HUDEP-2 (cell line): ENCODE measurements around the gene CBLN3.
A peak's percentile ranks its signal among the peaks of the same experiment; 100 is the strongest.

Experiments used
- DNase-seq, 76 experiments: peaks; one replicate each; lab custom pipeline; 2025; ENCODE audit not compliant: unreplicated experiment in 76 of 76; lab: John Stamatoyannopoulos, UW

Gene CBLN3

GRCh38 chr14:24407608-24408325 lies 21.7 kb downstream of the CBLN3 start:
- no peak for DNase-seq

- DNase-seq = no peak
Measured at GRCh38 chr14:24406416-24406815, 23.1 kb downstream of the CBLN3 start.

- DNase-seq = no peak
Measured at GRCh38 chr14:24404814-24405213, 24.7 kb downstream of the CBLN3 start.

- no peak for DNase-seq
Measured at GRCh38 chr14:24403294-24403998, 26.0 kb downstream of the CBLN3 start.

GRCh38 chr14:24401810-24402702 lies 27.4 kb downstream of the CBLN3 start:
- no peak for DNase-seq

DNA sequence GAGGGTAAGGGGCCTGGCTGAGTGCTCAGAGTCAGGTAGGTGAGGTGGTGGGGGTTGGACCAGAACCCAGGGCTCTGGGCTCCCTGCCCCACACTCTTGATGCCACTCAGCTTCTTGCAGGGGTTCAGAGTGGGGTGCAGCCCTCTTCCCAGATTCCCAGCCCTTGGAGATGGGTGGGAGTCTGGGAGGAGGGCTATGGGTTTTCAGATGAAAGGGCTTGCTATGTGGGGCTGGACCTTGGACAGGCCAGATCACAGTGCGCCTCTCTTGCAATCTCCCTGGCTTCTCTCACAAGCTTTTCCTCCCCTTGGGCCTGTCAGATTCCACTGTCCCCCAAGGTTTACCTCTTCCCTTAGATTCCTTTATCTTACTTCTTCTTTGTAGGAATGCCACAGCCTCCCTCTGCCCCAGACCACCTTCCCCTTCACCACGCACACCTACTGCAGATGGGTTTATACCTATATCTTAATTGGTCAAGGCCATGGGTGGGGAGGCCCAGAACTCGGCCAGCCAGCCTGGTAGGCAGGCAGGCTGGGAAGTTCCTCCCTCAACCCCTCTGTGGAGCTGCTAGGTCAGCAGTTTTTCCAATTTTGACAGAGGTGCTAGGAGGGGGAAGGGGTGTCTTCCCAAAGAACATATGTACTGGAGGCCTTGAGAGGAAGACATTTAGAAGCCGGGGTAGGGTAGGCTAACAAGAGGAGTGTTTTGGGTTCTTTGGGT lies 29.3 kb downstream of the CBLN3 start:
- no peak for DNase-seq

GRCh38 chr14:24399447-24399822 lies 30.0 kb downstream of the CBLN3 start:
- DNase-seq = no peak

DNA sequence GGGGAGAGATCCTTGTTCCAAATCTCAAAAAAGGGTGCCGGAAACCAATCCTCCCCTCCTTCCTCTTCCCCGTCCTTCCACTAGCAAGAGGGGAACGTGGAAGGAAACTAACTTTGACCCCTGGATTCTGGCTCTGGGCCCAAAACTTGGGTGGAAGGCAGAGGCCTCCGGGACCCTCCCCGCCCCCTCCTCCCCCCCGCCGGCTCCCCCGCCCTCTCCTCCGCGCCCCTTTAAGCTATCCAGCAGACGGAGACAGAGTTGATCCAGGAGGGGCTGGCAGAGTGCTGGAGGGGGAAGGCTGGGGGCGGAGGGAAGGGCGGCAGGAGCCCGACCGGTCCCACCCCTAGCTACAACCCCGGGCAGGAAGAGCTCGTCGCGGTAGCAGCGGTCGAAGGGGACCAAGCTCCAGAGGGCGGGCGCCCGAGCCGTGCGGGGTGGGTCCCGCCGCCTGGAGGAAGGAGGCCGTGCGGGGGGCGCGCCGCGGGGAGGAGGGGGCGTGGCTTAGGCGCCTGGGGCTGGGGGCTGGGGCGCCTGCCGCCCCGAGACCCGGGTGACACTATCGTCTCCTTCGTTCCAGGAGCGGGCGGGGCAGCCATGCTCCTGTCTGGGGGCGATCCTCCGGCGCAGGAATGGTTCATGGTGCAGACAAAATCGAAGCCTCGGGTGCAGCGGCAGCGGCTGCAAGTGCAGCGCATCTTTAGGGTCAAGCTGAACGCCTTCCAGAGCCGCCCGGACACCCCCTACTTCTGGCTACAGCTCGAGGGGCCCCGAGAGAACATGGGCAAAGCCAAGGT lies 30.6 kb downstream of the CBLN3 start, which contains the start of gene NYNRIN:
NYNRIN (plus strand) TSS at position 351 of the 794 bp plus-strand sequence; CDS start at position 595, 244 bp downstream.
- no peak for DNase-seq

- no peak for DNase-seq
Measured at GRCh38 chr14:24398293-24398652, 31.2 kb downstream of the CBLN3 start.

GRCh38 chr14:24397639-24398292 lies 31.7 kb downstream of the CBLN3 start:
- DNase-seq = no peak

DNA sequence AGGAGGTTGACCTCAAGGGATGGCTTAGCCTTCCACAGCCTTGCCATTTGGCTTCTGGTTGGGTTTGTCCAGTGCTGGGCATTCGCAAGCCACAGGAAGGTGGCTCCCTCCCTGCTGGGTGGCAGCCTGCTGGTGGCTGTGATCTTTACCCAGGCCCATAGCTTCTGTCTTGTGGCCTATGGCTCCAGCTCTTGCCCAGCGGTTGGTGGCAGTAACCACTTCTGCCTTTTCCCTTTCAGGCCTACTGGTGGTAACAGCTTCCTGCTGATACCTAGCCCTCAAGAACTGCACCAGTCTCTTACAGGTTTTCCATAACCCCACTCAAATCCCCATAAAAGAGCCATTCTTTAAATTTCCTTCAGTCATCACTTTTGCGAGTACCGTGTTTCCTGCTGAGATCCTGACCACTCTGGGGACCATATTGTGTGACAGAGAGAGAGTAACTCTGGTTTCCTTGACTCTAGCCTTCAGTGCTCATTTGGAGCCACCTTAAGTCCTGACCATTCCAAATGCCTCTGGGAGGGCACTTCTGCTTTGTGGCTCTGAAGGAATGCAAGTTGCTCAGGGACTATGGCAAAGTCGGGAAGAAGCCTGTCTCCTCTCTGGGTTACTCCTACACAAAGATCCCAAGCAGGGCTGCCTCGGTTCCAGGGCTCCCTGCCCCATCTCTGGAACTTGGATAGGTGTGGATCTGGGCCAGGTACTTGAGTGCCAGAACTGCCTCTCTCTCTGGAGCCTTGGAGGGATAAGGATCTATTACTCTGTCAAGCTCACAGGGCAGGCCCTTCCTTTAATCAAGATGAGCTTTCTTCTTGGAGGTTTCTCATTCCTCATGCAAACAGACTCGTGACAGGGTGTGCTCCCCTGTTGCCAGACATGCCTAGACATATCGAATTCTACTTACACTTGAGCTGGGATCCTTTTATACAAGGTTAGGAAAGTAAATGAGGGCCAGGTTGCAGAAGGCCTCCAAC lies 33.6 kb downstream of the CBLN3 start:
- no peak for DNase-seq

DNA sequence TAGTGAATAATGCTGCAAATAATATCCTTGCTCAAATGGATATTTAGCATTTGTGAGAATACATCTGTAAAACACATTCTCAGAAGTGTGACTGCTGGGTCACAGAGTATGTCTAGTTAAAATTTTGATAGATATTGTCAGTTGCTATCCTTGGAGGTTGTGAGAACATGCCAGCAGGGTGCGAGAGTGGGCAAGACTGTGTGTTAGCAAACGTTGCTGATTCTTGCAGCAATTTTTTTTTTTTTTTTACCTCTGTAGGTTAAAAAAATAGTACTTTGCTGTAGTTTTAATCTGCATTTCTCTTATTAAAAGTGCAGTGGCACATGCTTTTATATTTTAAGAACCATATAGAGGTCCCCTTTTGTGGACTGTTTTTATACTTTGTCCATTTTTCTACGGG lies 35.2 kb downstream of the CBLN3 start:
- DNase-seq = peak in 5 of 76 experiments; percentile 3 to 16 (median 7)

GRCh38 chr14:24392325-24393091 lies 37.0 kb downstream of the CBLN3 start:
- DNase-seq = peak in 1 of 76 experiments; percentile 10

- no peak for DNase-seq
Measured at GRCh38 chr14:24390701-24391468, 38.6 kb downstream of the CBLN3 start.

DNA sequence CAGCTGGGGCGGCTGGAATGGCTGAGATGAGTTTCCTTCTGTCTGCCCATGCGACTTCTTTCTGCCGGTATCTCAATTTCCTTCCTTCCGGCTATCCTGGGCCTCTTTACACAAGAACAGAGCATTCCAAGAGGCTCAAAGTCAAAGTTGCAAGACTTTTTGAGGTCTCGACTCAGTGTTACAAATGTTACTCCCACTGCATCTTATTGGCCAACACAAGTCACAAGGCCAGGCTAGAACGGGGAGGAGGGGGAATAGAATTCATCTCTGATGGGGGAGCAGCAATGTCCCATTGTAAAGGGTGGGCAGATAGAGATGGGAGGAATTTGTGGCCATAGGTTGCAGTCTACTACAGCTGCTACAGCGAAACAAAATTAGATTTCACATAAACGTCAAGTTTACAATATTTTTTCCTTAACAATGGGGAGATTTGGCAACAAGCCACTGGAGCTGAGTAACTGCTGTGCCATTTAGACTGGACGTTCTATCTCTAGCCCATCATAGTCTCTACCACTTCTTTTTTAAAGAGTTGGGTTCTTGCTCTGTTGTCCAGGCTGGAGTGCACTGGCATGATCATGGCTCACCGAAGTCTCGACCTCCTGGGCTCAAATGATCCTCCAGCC lies 40.1 kb downstream of the CBLN3 start:
- no peak for DNase-seq

- no peak for DNase-seq
Measured at GRCh38 chr14:24388474-24389179, 40.8 kb downstream of the CBLN3 start.
